ENCODE measurements around the gene DNM3.
"Not testable (repeated sequence)": the region's sequence is repeated elsewhere in the genome, so short reads cannot be mapped to it uniquely, and the experiment has no call there.

Gene DNM3

DNA sequence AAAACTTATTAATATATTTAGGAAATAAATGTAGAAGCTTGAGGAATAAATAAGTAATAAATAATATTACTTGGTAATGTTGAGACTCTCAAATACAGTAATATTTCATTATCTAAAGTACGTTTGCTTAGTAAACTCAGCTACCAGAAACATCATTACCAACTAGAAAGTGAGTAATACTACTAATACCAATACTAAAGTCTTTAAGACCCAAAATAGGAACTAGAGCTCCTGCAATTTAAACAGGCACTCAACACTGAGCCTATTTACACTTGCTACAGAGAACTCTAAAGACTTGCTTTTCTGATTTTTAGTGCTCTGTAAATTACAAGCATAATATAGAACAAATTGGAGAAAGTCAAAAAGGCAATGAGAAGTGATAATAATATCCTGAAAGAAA, 565.7 kb downstream of the DNM3 start:
- peak; percentile 45 for FAIRE-seq

DNA sequence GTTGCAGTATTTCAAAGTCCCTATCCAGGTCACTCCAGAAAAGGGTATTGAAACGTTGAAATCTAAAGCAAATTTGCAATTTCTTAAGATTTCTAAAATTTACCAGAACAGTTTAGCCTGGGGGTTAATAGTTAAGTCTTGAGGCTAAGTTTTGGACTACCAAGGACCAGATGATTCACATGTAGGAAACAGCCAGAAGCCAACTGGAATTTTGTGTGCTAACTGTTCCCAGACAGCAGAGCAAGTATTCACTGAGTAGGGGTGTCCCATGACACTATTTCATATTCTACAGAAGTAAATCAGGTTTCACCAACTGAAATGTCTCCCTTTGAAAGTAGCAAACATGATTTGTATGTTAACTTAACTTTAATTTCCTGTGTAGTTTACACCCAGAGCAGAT, 567.7 kb downstream of the DNM3 start:
- FAIRE-seq, result no peak

- FAIRE-seq, result no peak
These were observed 568.7 kb downstream of the DNM3 start for GRCh38 chr1:172410027-172410426.

DNA sequence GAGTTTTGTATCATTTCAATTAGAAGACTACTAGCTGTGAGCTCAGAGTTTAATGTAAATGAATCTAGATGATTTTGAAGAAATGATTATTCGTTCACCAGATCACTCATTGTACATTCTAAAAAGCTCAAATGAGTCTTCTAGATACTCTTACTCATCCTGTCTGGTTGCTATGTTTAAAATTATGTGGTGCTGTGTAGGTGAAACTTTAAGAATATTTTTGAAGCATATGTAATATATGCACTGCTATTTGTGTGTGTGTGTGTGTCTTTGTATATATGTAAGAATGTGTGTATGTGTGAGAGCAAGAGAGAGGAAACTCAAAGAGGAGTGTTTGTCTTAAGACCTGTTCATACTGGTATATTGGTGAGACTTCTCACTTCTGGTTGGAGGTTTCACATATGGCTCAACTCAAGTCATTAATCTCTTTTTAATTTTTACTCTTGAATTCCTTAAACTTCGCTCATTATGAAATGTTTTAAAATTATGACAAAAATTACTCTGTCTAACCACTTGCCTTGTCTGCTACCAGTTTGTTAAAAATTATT, 570.6 kb downstream of the DNM3 start:
- no peak for FAIRE-seq

- no peak for FAIRE-seq
These were observed 573.0 kb downstream of the DNM3 start for GRCh38 chr1:172414331-172414730.

DNA sequence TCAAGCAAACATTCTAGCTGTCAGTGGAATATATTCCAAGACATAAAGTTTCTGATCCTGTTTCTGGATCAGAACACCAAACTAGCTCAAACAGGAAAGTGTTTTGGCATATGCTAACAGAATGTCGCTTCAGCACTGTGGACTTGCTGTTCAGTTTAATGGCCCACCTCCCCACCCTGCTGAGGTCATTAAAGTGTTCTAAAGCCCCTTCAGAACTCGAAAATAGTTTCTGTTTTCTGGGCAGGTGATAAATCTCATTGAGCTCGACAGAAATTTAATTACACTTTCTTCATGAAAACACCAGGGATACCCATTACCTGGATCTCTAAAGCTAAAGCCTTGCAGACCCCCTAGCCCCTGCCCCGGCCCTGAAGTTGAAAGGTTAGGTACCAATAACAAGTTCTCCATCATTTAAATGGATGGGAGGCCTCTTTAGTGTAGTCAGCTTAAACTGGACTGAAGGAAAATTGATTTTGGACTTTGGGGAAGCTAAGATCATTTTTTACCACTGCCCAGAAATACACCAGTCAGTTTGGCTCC, 575.3 kb downstream of the DNM3 start:
- no peak for FAIRE-seq

DNA sequence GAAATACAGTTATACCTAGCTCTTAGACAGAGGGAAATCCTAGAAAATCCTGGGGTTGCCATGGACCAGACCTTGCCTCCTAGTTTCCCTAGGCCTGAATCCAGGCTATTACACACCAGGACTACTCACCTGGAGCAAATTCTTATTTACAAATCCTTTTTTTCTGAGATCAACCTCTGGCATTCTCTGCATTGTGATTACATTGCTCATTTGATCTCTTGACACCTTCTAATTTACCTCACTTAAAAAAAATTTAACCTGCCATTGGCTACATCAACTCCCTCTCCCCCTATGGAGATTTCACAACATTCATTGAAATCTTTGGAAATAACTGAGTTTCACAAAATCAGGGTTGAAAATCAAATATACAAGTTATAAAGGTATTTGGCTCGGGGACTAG, 576.3 kb downstream of the DNM3 start:
- FAIRE-seq, result no peak

GRCh38 chr1:172420385-172420784, 579.1 kb downstream of the DNM3 start, which contains the start of gene C1orf105:
TSS of gene C1orf105 (plus strand) at chr1:172420685. CDS start at chr1:172420886, 201 bp downstream.
- FAIRE-seq, result no peak

DNA sequence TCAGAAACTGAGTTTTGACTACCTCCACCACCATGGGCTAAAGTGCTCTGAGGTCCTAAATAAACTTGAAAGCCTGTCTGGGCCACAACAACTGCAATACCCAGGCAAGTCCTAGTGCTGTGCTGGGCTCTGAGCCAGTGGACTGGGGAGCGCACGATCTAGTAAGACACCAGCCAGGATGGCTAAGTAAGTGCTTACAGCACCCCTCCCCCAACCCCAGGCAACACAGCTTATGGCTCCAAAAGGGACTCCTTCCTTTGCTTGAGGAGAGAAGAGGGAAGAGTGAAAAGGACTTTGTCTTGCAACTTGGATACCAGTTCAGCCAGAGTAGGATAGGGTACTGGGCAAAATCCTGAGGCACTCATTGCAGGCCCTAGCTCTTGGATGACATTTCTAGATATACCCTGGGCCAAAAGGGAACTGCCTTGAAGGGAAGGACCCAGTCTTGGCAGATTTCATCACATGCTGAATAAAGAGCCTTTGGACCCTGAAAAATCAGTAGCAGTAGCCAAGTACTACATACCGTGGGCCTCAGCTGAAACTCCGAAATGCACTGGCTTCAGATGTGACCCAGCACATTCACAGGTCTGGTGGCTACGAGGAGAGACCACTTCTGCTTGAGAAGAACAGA, 580.8 kb downstream of the DNM3 start:
- no peak for FAIRE-seq

DNA sequence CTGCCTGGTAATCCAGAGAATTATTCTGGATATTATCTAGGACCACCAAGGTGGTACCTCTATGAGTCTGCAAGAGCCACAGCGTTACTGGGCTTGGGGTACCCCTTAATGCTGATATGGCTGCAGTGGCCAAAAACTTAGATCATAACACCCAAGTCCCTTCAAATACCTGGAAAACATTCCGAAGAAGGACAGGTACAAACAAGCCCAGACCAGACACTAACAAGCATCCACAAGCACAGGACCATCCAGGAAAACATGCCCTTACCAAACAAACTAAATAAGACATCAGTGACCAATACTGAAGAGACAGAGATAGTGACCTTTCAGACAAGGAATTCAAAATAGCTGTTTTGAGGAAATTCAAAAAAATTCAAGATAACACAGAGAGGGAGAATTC, 582.0 kb downstream of the DNM3 start:
- FAIRE-seq, result no peak

DNA sequence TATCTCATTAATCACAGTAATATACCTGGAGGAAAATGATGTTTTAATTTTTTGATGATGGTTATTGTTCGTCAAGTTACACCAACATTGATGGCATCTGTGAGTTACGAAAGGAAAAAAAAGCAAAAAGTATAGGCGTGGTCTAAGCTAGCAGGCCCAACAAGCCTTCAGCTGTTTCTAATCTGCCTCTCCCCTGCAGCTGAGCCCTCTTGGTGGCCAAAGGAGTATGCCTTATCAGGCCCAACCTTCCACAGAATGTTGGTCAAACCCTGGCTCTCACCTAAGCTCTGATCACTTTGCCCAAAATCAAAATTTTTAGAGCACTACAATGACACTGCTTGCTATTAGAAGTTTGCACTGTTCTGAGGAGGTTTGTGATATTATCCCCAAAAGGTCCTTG, 584.0 kb downstream of the DNM3 start:
- FAIRE-seq, result no peak

- no peak for FAIRE-seq
These were observed 585.9 kb downstream of the DNM3 start for GRCh38 chr1:172427191-172427590.

DNA sequence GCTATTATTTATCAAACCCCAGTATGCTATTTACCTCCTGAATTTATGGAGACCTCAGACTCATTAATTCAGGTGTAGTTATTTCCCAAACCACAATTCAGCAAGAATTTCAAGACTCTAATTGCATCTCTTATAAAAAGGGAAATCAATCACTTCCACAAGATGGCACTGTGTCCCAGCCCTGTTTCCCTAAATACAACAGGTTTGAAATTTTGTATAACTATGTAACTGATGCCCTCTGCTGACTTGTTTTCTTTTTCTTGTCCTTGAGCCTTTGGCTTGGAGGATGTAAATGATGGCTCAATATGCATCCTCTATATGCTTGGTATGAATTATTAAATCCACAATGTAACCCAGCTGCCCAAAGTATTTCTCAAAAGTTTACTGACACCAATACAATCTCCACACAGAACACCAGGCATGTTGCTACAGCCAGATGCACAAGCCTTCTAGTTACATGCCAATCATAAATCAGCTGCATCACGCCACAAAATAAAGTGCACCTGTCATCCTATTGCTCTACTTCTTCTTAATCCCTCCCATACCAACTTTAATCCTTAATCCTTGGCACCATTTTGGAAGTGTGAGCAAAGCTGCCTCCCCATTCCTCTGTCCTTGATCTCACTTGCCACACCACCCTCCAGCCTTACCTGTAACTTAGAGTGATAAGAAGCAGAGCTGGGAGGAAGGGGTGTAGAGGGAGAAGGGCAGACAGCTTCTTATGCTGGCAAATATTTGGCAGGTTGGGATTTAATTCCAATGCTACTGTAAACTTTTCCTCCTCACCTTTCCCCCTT, 588.2 kb downstream of the DNM3 start:
- no peak for FAIRE-seq

- FAIRE-seq, result no peak
These were observed 588.8 kb downstream of the DNM3 start for GRCh38 chr1:172430128-172430454.

GRCh38 chr1:172431204-172431603, 589.9 kb downstream of the DNM3 start:
- FAIRE-seq, result no peak

- FAIRE-seq, result no peak
These were observed 590.5 kb downstream of the DNM3 start for GRCh38 chr1:172431721-172432192.

- FAIRE-seq, result not testable (repeated sequence)
These were observed 595.9 kb downstream of the DNM3 start for GRCh38 chr1:172437183-172437582.

GRCh38 chr1:172442404-172442803, 601.1 kb downstream of the DNM3 start:
- FAIRE-seq, result no peak

DNA sequence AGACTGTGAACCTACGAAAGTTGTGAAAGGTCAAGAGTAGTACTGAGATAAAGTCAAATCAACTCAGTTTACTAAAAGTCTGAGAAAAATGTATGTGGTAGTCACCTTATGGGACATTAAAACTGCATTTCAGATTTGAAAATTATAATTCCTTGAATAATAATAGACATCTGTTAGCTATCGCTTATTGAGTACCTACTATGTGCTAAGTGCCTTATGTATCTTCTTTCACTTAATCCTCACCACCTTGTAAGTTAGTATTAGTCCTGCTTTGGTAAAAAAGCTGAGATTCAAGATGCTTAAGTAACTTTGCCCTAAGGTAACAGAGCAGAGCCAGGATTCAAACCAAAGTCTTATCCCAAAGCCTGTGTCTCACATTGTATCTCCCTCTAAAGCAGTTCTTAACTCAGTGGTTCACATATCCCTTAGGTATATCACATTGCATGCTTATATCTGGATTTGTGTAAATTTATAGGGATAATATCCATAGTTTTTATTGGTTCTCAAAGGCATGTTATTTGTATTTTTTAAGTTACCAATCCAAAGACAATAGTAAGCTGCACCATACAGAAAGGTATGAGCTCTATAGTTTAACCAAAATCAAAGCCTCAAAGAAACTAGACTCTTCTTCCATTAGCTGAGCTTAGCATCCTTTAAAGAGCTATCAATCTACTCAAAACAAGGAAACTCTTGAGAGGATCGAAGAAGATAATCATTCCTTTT, 601.7 kb downstream of the DNM3 start:
- FAIRE-seq, result peak; percentile 61

DNA sequence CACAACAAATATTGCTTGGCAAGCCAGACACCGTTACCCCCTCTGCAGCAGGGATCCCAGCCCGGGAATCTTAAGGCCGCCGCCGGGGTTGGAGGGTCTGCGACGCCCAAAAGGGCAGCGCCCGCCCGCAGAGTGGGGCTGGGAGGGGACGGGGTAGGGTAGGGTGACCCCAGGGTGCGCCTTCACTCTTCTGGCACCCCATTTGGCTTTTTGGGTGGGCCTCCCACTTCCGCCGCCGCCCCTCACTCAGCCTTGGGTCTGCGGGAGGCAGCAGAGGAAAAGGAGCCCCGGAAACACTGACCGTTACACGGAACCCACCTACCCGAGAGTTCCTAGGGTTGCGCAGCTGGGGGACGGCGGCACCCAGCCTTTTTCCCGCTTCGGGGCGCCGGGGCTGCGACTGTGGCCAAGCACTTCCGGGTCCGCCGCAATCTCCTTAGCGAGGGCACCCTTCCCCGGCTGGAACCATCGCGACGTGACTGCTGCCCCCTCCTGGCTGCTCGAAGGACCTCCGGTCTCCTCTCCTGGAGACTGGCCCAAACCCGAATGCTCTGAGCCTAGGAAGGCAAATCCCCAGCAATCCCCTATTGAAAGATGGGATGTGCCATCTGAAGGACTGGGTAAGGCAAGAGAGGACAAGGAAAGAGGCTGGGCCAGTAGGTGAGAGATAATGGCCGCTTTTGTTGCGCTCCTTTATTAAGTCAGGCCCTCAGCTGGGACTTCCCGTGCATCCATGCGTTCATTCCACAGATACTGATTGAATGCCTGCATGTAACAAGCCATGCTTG, 602.6 kb downstream of the DNM3 start, which contains the start of gene PIGC:
Gene PIGC (minus strand): TSS at position 404 of the 788 bp plus-strand sequence. CDS start 1,447 bp downstream, outside the sequence.
- FAIRE-seq, result peak; percentile 74

- no peak for FAIRE-seq
These were observed 605.2 kb downstream of the DNM3 start for GRCh38 chr1:172446547-172446946.

GRCh38 chr1:172447641-172448040, 606.3 kb downstream of the DNM3 start:
- no peak for FAIRE-seq

All from islet of Langerhans (tissue), 1 donor.